ENCODE data around the gene FKBP10.

The FKBP10 gene

GRCh38 chr17:41797377-41797776 is 15.4 kb upstream of the FKBP10 start:
- no peak for DNase-seq (ENCODE audit: low read depth in 1 of 2, low spot score in 1 of 2)
- no peaks in the 10 kb centered on the region for H3K27me3 ChIP-seq (ENCODE audit: insufficient read depth, poor library complexity, severe bottlenecking)
- H3K4me3 ChIP-seq (replicated peaks; ENCODE audit: insufficient read depth, low read length): no peak overlapping the region
- H3K27ac ChIP-seq (replicated peaks): no peak overlapping the region
- TF ChIP-seq CTCF (IDR thresholded peaks at IDR 0.05; ENCODE audit: insufficient read depth, low read length): no peak
- no peak for TF ChIP-seq GABPA (IDR thresholded peaks at IDR 0.05; ENCODE audit: low read depth)
- no peak for TF ChIP-seq SPI1 (IDR thresholded peaks at IDR 0.05; ENCODE audit: borderline replicate concordance, low read depth)
- TF ChIP-seq REST (IDR thresholded peaks at IDR 0.05; ENCODE audit: insufficient replicate concordance, low read depth): no peak
- no peak for TF ChIP-seq POLR2AphosphoS5 (IDR thresholded peaks at IDR 0.05; ENCODE audit: low read depth)

- no peak for DNase-seq (ENCODE audit: low read depth in 1 of 2, low spot score in 1 of 2)
- H3K27me3 ChIP-seq (ENCODE audit: insufficient read depth, poor library complexity, severe bottlenecking): no peaks in the 10 kb centered on the region
- no peak overlapping the region for H3K4me3 ChIP-seq (replicated peaks; ENCODE audit: insufficient read depth, low read length)
- TF ChIP-seq REST (IDR thresholded peaks at IDR 0.05; ENCODE audit: insufficient replicate concordance, low read depth) (no peak), POLR2AphosphoS5 (IDR thresholded peaks at IDR 0.05; ENCODE audit: low read depth) (no peak)
- no peak overlapping the region for H3K27ac ChIP-seq (replicated peaks)
Measured at GRCh38 chr17:41799366-41799765, 13.4 kb upstream of the FKBP10 start.

- no peak overlapping the region for H3K27ac ChIP-seq (replicated peaks)
- H3K27me3 ChIP-seq (ENCODE audit: insufficient read depth, poor library complexity, severe bottlenecking): no peaks in the 10 kb centered on the region
- no peak for TF ChIP-seq CTCF (IDR thresholded peaks at IDR 0.05; ENCODE audit: insufficient read depth, low read length)
- no peak for TF ChIP-seq REST (IDR thresholded peaks at IDR 0.05; ENCODE audit: insufficient replicate concordance, low read depth)
- TF ChIP-seq SPI1 (IDR thresholded peaks at IDR 0.05; ENCODE audit: borderline replicate concordance, low read depth): no peak
- no peak for TF ChIP-seq POLR2AphosphoS5 (IDR thresholded peaks at IDR 0.05; ENCODE audit: low read depth)
- TF ChIP-seq GABPA (IDR thresholded peaks at IDR 0.05; ENCODE audit: low read depth): no peak
- DNase-seq (ENCODE audit: low read depth in 1 of 2, low spot score in 1 of 2): no peak
- no peak overlapping the region for H3K4me3 ChIP-seq (replicated peaks; ENCODE audit: insufficient read depth, low read length)
Measured at GRCh38 chr17:41800601-41801373, 12.0 kb upstream of the FKBP10 start.
